Fibroblast of the aortic adventitia (primary cell): ENCODE data around the gene MMP20. TPM values are rescaled to one million over a fixed set of nuclear protein-coding genes. Genes with fewer than 3 reads are reported as not detected.

ENCODE experiments used
- DNase-seq: peaks from one replicate; pipeline ENCODE4 v3.0.0-alpha.2; 2010; ENCODE audit warnings: low read depth
- H3K4me3 ChIP-seq: 2 replicates; pipeline ENCODE4 v1.5.1; 2011; ENCODE audit warnings: low read depth, mild to moderate bottlenecking, control low read depth, low read length, moderate library complexity
- total RNA-seq: library from RNA; depleted of rRNA; stranded (reverse); fragments of >200 nt; gene quantifications from 2 replicates; pipeline ENCODE4 v1.2.3, GENCODE V29; 2012; ENCODE audit warnings: low replicate concordance
- TF ChIP-seq, protein P1 (sequence below): IDR thresholded peaks from 2 replicates; pipeline ENCODE4 v1.5.1; 2011; ENCODE audit warnings: mild to moderate bottlenecking, low read length, control low read depth, inconsistent platforms; ENCODE audit not compliant: insufficient read depth

MMP20 gene
- total RNA-seq, 1 donor, result not detected

DNA sequence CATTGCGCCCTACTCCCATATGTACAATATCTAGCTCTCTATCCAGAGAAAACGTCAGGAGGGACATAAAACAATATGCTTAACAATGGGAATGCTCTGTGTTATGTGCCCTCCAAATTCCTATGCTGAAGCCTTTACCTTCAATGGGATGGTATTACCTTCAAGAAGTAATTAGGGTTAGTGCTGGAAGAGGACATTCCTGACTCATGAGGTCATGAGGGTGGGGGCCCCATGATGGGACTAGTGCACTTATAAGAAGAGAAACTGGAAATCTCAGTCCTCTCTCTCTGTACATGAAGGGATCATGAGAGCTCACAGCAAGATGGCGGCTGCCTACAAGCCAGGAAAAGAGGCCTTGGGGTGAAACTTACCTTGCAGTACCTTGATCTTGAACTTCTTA, 20.3 kb downstream of the MMP20 start:
- DNase-seq, result no peak

DNA sequence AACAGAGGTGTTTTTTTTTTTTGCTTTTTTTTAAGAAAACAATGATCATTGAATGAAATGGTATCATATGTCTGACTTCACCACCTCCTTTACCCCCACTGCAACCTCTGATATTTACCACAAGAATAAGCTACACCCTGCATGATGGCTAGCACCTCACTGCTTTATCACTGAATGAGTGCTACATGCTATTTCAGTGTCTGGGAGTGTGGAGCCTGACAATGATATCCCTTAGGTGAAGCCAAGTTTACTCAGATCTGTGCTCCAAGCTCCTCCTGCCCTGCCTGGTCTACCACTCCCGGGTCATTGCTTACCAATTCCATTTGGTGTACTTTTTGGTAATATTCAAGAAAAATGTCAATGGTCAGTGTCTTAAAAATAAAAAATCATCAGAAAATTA, 21.1 kb downstream of the MMP20 start:
- no peak for DNase-seq
- TF ChIP-seq, protein P1, sequence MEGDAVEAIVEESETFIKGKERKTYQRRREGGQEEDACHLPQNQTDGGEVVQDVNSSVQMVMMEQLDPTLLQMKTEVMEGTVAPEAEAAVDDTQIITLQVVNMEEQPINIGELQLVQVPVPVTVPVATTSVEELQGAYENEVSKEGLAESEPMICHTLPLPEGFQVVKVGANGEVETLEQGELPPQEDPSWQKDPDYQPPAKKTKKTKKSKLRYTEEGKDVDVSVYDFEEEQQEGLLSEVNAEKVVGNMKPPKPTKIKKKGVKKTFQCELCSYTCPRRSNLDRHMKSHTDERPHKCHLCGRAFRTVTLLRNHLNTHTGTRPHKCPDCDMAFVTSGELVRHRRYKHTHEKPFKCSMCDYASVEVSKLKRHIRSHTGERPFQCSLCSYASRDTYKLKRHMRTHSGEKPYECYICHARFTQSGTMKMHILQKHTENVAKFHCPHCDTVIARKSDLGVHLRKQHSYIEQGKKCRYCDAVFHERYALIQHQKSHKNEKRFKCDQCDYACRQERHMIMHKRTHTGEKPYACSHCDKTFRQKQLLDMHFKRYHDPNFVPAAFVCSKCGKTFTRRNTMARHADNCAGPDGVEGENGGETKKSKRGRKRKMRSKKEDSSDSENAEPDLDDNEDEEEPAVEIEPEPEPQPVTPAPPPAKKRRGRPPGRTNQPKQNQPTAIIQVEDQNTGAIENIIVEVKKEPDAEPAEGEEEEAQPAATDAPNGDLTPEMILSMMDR, result no peak
- H3K4me3 ChIP-seq, result no peak overlapping the region

More for the DNA sequence above, 20.3 kb downstream of the MMP20 start:
- no peak overlapping the region for H3K4me3 ChIP-seq
- TF ChIP-seq, protein P1, result no peak

DNA sequence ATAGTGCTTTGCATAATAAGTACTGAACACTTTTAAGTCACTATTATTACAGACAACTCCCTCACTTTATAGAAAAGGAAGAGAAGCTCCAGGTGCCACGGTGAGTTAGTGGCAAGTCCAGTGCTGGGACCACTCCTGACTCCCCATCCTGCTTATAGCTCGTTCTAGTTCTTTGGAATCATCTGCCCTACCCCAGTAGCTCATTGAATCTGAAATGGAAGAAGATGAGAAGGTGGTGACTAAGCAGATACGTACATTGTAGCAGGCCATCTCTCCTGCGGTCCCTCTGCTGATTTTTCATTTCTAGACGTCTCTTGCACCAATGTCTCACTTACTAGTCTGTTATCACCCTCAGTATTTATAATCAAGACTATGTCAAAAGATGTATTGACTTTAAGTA, 21.6 kb downstream of the MMP20 start:
- no peak for DNase-seq
- TF ChIP-seq, protein P1, result no peak
- H3K4me3 ChIP-seq, result no peak overlapping the region

DNA sequence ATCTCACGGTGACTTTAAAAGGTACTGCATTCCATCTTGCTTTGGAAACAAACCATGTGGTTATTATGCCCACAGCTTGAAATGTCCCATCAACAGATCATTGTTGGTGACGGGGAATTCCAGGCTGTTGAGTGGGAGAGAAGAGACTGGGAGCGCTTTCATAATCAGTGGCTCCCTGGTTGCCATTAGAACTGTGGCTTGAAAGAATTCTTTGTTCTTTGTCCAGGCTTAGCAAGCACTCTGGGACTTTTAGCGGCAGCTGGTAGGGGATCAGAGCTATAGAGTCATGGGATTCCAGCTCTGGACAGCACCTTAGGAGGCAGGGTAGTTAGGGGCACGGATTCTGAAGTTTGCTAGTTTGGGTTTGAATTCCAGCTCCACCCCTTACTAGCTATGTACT, 22.0 kb downstream of the MMP20 start:
- no peak overlapping the region for H3K4me3 ChIP-seq
- TF ChIP-seq, protein P1, result no peak
- peak; percentile 47 for DNase-seq

DNA sequence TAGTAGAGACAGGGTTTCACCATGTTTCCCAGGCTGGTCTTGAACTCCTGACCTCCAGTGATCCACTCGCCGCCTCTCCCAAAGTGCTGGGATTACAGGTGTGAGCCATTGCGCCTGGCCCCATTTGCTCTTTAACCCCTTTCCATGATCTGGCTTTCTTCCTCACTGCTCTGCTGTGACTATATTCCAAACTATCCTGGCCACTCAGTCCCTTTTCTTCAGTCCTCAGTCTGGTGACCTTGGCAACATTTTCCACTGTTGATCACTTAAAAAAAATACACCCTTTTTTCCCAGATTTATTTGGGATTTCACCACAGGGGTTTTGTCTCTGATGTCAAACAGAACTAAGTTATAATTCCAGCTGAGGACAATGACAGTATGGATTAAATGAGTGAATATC, 24.5 kb downstream of the MMP20 start:
- H3K4me3 ChIP-seq, result no peak overlapping the region
- TF ChIP-seq, protein P1, result no peak
- no peak for DNase-seq

DNA sequence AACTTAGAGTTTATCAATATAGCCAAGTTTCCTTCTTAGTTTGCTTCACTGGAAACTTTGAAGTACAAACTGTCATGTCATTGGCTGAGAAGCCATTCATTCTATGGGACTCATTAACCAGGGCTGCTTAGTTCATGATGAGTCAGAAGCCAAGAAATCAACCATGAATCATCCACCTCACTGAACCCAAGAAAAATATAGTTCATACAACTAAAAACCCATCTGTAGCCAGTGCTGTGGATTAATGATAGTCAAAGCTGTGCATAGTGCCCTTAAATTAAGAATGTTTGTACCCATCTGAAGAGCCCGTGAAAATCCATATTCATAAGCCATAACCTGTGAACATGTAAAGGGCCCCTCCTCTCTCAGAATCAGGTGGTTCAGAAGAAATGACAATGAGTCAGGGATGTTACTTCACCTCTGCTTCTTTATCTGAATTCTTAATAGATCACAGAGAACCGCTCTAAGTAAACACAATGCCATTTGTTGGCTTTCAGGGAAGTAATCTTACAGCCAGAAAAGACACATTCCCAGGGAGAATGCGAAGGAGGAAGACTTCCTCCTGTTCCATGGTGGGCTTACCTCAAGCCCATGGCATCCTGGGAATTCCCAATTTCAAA, 25.4 kb downstream of the MMP20 start:
- peak; percentile 92 for DNase-seq

DNA sequence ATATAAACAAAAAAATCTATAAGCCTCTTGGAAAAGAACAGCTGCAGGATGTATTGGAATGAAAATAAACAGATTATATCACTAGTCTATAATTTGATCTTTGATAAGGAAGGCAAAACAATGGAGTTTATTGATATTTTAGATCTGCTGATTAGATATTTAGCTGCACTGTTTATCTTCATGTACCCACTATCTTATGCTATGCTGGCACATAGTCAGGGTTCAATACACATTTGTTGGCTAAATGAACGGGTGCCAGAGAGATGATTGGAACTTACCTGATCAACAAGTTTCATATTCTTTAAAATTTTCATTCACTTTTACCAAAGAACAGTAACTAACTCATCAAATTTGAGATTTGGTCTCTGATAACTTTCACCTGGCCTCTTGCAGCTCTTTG, 26.9 kb downstream of the MMP20 start:
- DNase-seq, result no peak
- H3K4me3 ChIP-seq, result no peak overlapping the region
- TF ChIP-seq, protein P1, result no peak

More for the DNA sequence above, 25.4 kb downstream of the MMP20 start:
- no peak overlapping the region for H3K4me3 ChIP-seq
- TF ChIP-seq, protein P1, result no peak
